Middle frontal gyrus (tissue), 1 donor: Measurements from ENCODE around the gene IFNW1.

ENCODE experiments used
- DNase-seq: peaks from one replicate; pipeline ENCODE4 v3.0.0-alpha.2; 2015; ENCODE audit warnings: low spot score; ENCODE audit errors: extremely low spot score

IFNW1 gene

DNA sequence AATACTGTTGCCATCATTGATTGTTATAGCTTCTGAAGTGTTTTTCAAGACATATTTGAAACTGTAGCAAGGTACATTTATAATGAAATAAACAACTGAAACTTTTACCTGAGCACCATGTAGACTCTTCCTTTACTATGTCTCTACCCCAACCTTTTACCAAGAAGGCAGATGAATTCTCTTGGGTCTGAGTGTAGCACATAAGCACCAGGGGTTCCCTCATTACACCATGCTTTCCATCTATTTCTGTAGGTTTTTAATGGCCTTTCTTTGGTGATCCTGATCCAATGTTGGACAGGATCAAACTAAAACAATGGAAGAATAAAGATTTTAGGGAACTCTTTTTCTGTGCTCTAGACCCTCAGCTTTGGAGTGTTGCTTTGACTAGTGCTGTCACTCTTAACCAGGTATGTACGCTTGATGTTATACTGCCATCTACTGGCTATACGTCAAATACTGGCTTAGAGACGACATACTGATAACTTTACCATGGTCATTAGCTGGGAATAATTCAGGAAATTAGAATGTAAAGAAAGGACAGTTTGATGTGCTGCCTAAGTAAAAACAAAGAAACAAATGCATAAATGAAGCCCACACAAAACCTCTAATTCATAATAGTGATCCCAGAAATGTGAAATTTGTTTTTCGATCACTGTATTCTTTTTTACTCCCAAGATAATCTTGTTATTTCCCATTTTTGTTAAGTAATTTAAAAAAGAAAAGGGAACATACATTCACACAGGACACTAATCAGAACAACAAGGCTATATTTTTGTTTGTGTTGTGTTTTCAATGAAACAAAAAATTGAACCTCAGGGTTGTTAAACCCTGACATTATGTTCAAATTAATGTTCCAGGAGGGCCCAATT lies 30.7 kb downstream of the IFNW1 start:
- peak; percentile 45 for DNase-seq

DNA sequence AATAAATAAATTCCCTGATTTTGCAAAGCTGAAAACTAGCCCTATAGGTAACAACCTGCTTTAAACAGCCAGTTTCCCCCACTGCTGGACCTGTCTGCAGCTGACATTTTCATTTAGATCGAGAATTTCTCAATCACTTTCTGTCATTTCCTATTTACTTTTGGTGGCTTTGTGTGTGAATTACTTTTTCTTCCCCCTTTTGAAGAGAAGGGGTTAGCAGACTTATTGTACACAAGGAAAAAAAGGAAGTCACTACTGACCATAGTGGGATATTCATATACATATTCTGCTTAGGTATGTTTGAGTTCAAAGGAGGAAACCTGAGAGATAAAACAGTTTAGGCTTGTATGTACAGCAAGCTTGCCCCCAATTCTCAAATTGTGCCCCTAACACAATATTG lies 36.8 kb downstream of the IFNW1 start:
- no peak for DNase-seq

DNA sequence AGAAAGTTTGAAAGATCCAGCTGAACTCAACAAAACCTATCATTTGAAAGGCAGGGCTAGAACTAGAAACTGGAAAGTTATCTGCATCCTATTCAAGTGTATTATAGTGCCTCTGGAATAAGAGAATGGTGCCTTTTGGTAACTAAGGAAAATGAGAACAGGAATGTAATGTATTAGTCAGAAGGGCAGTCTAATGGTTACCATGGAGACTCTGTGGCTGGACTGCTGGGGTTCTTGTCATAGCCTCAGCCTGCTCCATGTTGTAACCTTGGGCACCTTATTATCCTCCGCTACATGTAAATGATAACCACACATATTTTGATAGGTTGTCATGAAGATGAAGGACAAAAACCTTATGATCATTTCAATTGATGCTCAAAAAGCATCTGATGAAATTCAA lies 39.3 kb downstream of the IFNW1 start:
- no peak for DNase-seq

DNA sequence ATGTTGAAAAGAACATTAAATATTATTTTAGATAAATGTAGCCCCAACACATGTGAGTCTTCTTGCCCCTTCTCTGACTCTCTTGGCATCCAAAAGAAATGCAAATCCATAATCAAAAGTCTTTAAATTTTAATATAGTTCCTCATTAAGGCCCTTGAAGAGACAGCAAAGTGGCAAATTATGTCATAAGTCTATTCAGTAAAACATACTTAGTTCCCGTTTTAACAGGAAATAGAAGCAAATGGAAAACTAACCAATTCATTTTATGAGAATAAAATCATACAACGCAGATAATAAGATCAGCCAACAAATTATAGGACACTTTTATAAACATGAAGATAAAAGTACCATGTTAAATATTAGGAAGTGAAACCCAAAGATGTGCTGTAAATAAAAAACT lies 43.8 kb downstream of the IFNW1 start:
- no peak for DNase-seq

DNA sequence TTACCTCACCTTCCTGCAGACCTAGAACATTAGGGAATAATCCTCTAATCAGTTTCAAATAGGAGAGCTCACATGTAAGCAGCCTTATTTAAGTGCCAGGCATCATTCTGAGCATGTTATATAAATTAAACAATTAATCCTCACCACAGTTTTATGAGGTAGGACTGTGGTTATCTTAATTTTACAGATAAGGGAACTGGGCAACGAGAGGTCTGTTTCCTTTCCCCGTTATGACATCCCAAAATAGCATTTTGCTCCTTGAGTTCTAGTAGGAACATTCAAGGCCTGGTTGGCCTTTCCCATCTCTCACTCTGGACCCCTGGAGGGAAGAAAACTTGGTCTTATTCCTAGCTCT lies 44.8 kb downstream of the IFNW1 start:
- no peak for DNase-seq

DNA sequence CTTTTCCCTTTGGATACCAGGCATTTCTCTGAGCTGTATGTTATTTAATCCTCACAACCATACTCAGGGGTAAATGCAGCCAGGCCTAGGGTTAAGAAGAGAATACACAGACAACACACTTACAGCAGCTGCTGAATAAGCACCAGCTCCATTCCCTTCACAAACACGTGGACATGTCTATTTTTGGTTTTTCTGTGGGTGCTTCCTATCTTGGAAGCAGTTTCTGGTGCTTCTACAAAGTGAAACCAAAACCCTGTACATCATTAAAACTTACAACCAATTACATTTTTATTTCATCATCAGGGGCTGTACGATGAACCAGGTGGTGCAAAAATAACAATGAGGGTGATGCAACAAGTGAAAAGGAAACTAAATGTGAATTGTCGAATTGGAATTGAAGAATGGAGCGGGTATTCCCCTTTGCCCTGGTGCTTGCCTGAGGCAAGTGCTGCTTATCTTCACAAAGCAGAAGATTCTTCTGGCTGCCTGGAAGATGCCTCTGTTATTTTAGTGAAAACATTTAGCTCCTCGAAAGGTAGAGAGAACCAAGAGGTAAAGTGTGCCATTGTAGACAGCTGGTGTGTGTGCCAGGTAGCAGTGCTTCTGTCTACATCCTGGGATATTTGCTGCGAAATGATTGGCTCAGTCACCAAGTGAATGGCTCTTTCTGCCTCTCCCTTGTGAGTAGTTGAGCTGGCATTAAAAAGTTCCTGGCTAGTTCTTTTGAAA lies 45.3 kb downstream of the IFNW1 start:
- no peak for DNase-seq

DNA sequence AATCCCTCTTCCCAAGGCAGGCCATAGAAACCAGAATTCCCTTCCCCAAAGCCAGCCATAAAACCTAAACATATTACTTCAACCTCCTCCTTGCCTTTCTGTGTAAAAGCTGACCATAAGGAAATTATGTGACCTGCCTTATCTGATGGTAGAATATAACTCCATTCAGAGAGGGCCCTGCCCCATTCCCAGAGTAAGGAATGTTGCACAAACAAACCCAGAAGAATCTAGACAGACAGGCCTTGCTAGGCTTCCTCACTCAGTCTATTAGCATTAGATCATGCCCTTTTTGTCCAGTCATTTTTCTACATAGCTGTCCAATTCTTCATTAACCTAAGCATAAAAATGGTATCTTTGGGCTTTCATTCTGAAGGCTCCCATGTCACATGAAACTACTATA lies 46.1 kb downstream of the IFNW1 start:
- DNase-seq = no peak
